Omental fat pad (tissue), 4 donors: ENCODE measurements around the gene PHRF1. TPM values are rescaled to one million over a fixed set of nuclear protein-coding genes. Genes with fewer than 3 reads are reported as not detected.
"Not testable (repeated sequence)": the region's sequence is repeated elsewhere in the genome, so short reads cannot be mapped to it uniquely, and the experiment has no call there.

Experiments
- ATAC-seq: fragments of 150-250 bp; one replicate; pipeline ENCODE4 v1.9.1; 2016; ENCODE audit warnings: mild to moderate bottlenecking, moderate library complexity; ENCODE audit not compliant: low FRiP score
- DNase-seq: peaks from one replicate; pipeline ENCODE4 v3.0.0-alpha.2; 2019; ENCODE audit warnings: low spot score
- CTCF ChIP-seq, 3 donors: fragments of 450-650 bp; IDR thresholded peaks; one replicate each; pipeline ENCODE4 v1.5.1; 2016 to 2017; ENCODE audit warnings: antibody characterized with exemption in 3 of 3, mild to moderate bottlenecking in 3 of 3, moderate library complexity in 2 of 3
- total RNA-seq, 4 donors: library from RNA; depleted of rRNA; stranded (reverse); fragments of >200 nt; gene quantifications; one replicate each; pipeline ENCODE4 v1.1.0, GENCODE V29; 2016

The PHRF1 gene
- total RNA-seq, 4 donors from 2014 or later, result 14.7 to 34.9 (median 22.4) TPM

- DNase-seq (no peak), ATAC-seq (no peak)
- no peak for TF ChIP-seq CTCF (IDR thresholded peaks at IDR 0.05)
Observed at GRCh38 chr11:645536-645935, 69.3 kb downstream of the PHRF1 start.

DNA sequence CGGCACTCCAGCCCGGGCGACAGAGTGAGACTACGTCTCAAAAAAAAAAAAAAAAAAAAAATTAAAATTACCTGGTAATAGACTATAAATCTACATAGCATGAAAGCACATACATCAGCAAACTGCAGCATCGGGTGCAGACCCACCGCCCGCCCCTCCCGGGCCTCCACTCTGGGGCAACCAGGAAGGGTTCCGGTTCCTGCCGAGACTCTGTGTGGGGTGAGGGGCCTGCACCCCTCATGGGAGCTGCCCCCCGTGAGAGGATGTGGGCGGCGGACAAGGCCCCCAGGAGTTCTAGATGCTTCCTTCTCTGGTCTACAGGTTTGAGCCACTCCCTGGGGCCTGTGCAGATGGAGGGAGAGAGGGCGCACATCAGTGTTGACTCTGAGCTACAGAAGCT lies 69.9 kb downstream of the PHRF1 start:
- TF ChIP-seq CTCF (IDR thresholded peaks at IDR 0.05), result no peak
- DNase-seq (no peak), ATAC-seq (no peak)

DNA sequence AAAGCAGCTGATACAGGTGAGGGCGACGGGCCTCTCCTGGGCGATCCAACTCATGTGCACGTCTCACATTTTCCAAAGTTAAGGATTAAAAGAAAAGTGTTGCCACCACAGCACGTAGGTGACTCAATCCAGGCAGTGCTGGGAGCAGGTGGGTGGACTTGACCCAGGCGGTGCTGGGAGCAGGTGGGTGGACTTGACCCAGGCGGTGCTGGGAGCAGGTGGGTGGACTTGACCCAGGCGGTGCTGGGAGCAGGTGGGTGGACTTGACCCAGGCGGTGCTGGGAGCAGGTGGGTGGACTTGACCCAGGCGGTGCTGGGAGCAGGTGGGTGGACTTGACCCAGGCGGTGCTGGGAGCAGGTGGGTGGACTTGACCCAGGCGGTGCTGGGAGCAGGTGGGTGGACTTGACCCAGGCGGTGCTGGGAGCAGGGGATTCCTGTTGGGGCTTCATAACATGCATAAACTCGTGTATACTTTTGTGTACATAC lies 71.4 kb downstream of the PHRF1 start:
- not testable (repeated sequence) for DNase-seq, ATAC-seq

DNA sequence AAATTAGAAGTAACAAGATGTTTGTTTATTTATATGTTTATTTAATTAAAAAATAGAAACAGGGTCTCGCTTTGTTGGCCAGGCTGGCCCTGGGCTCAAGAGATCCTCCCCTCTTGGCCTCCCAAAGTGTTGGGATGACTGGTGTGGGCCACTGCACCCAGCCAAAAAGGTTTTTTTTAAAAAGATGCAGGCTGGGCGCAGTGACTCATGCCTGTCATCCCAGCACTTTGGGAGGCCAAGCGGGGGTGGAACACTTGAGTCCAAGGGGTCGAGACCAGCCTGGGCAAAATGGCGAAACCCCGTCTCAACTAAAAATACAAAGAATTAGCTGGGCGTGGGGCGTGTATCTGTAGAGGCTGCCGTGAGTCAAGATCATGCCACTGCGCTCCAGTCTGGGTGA lies 74.2 kb downstream of the PHRF1 start:
- no peak for DNase-seq

DNA sequence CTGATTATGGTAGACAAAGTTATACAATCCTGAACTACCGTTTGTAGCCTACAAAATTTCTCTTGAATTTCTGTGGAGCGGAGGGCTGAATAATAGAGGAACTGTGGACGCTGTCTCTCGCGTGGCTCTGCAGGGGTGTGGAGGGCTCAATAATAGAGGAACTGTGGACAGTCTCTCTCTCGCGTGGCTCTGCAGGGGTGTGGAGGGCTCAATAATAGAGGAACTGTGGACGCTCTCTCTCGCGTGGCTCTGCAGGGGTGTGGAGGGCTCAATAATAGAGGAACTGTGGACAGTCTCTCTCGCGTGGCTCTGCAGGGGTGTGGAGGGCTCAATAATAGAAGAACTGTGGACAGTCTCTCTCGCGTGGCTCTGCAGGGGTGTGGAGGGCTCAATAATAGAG lies 76.9 kb downstream of the PHRF1 start:
- not testable (repeated sequence) for DNase-seq, ATAC-seq

More for the DNA sequence above, 74.2 kb downstream of the PHRF1 start:
- TF ChIP-seq CTCF (IDR thresholded peaks at IDR 0.05), result no peak
- no peak for ATAC-seq

GRCh38 chr11:653837-654236 lies 77.6 kb downstream of the PHRF1 start:
- no peak for TF ChIP-seq CTCF (IDR thresholded peaks at IDR 0.05)
- ATAC-seq (no peak), DNase-seq (no peak)

GRCh38 chr11:654444-654843 lies 78.2 kb downstream of the PHRF1 start:
- DNase-seq, ATAC-seq: not testable (repeated sequence)

- TF ChIP-seq CTCF (IDR thresholded peaks at IDR 0.05), result no peak
- DNase-seq (no peak), ATAC-seq (no peak)
Observed at GRCh38 chr11:655036-655726, 78.9 kb downstream of the PHRF1 start.

GRCh38 chr11:656426-656825 lies 80.2 kb downstream of the PHRF1 start:
- no peak for DNase-seq
- no peak for ATAC-seq
- TF ChIP-seq CTCF (IDR thresholded peaks at IDR 0.05), result no peak
